Stomach (tissue), 9 donors: ENCODE results near the gene TMIGD2. TPM values are rescaled to one million over a fixed set of nuclear protein-coding genes. Genes with fewer than 3 reads are reported as not detected.

ENCODE experiments used
- DNase-seq, 2 donors: peaks; one replicate each; pipeline versions ENCODE4 v3.0.0 to v3.0.0-alpha.2; 2013 to 2019
- H3K27ac ChIP-seq, 5 donors: fragments of 200-600 bp in 4 of 5; sonication (generic) in 4 of 5; one replicate each; pipeline ENCODE4 v1.5.1; 2013 to 2019; ENCODE audit warnings: mild to moderate bottlenecking in 1 of 5, moderate library complexity in 1 of 5
- H3K27me3 ChIP-seq, 3 donors: fragments of 200-600 bp; sonication (generic); one replicate each; pipeline ENCODE4 v1.5.1; 2017 to 2019; ENCODE audit warnings: mixed run types in 1 of 3
- H3K36me3 ChIP-seq, 4 donors: fragments of 200-600 bp; sonication (generic); 1 replicate in 3 of 4; 2 replicates in 1 of 4; pipeline ENCODE4 v1.5.1; 2016 to 2019
- H3K4me1 ChIP-seq, 4 donors: fragments of 200-600 bp; sonication (generic); one replicate each; pipeline ENCODE4 v1.5.1; 2016 to 2019
- H3K4me3 ChIP-seq, 4 donors: fragments of 200-600 bp; sonication (generic) in 3 of 4; one replicate each; pipeline ENCODE4 v1.5.1; 2016 to 2019; ENCODE audit warnings: mild to moderate bottlenecking in 1 of 4
- H3K9me3 ChIP-seq, 4 donors: fragments of 200-600 bp; sonication (generic); one replicate each; pipeline ENCODE4 v1.5.1; 2016 to 2019
- EP300 ChIP-seq: sonication (generic); formaldehyde crosslinking; IDR thresholded peaks from one replicate; pipeline ENCODE4 v1.6.1; 2017; ENCODE audit warnings: antibody characterized with exemption
- POLR2A ChIP-seq, 4 donors: fragments of 450-650 bp; IDR thresholded peaks; one replicate each; pipeline ENCODE4 v1.6.1; 2016; ENCODE audit warnings: antibody characterized with exemption in 4 of 4, control low read depth in 2 of 4, mild to moderate bottlenecking in 1 of 4, moderate library complexity in 1 of 4
- POLR2AphosphoS5 ChIP-seq, 3 donors: sonication (generic); formaldehyde crosslinking; IDR thresholded peaks; one replicate each; pipeline ENCODE4 v1.6.1; 2016; ENCODE audit warnings: antibody characterized with exemption in 3 of 3
- WGBS, 5 donors: extraction: QIAGEN DNeasy Blood & Tissue Kit in 3 of 5; methylation state at CpG; one replicate each; pipeline versions ENCODE4 v1.1.5 to v1.1.7; 2013 to 2018; 5-methylcytosine and 5-hydroxymethylcytosine counted together
- intact Hi-C: fragments of 100-400 bp; cut with DNase I; formaldehyde crosslinking; loops from one replicate; pipeline ENCODE4 v1.15.1; 2023; ENCODE audit warnings: low total_unique reads
- polyA plus RNA-seq, 3 donors: library from polyadenylated mRNA; stranded (reverse); fragments of 200-250 nt; gene quantifications; one replicate each; pipeline ENCODE4 v1.2.3, GENCODE V29; 2013
- total RNA-seq, 5 donors: library from RNA; depleted of rRNA; stranded (reverse); fragments of >200 nt; gene quantifications; one replicate each; pipeline versions ENCODE4 v1.1.0 to v1.2.3, GENCODE V29; 2014 to 2016
- TF ChIP-seq, protein P1 (sequence below), 7 experiments: fragments of 450-650 bp in 4 of 7; fragments of 200-600 bp in 3 of 7; sonication (generic) in 3 of 7; IDR thresholded peaks; one replicate each; pipeline ENCODE4 v1.5.1; 2016 to 2019; ENCODE audit warnings: antibody characterized with exemption in 7 of 7, control low read depth in 2 of 7, mild to moderate bottlenecking in 1 of 7
- donor health status: healthy with polysubstance abuse.
- donor health status: Bipolar disorder and iron deficiency.
- donor health status: healthy.

The TMIGD2 gene
- total and polyA plus RNA-seq, 8 donors, result 0.55 to 1.1 TPM; not detected in 6

GRCh38 chr19:4323692-4324091 lies 21.5 kb upstream of the TMIGD2 start:
- intact Hi-C loops, result no loop called here

GRCh38 chr19:4322942-4323665 lies 20.9 kb upstream of the TMIGD2 start:
- intact Hi-C loops, result no loop called here
- DNase-seq, result peak; percentile 48 to 86
- 43 to 87% (median 67%) methylated on average over 20 to 37 of the region's 37 CpGs for WGBS, 5 donors
- H3K4me3 ChIP-seq, result no peak overlapping the region
- peaks cover 16 to 18% (median 17%) of the 10 kb centered on the region in 4 donors for H3K4me1 ChIP-seq
- TF ChIP-seq, protein P1, sequence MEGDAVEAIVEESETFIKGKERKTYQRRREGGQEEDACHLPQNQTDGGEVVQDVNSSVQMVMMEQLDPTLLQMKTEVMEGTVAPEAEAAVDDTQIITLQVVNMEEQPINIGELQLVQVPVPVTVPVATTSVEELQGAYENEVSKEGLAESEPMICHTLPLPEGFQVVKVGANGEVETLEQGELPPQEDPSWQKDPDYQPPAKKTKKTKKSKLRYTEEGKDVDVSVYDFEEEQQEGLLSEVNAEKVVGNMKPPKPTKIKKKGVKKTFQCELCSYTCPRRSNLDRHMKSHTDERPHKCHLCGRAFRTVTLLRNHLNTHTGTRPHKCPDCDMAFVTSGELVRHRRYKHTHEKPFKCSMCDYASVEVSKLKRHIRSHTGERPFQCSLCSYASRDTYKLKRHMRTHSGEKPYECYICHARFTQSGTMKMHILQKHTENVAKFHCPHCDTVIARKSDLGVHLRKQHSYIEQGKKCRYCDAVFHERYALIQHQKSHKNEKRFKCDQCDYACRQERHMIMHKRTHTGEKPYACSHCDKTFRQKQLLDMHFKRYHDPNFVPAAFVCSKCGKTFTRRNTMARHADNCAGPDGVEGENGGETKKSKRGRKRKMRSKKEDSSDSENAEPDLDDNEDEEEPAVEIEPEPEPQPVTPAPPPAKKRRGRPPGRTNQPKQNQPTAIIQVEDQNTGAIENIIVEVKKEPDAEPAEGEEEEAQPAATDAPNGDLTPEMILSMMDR (IDR thresholded peaks at IDR 0.05), result no peak
- no peak for TF ChIP-seq POLR2AphosphoS5 (IDR thresholded peaks at IDR 0.05)
- no peak for TF ChIP-seq EP300
- no peak for TF ChIP-seq POLR2A (IDR thresholded peaks at IDR 0.05)
- peaks cover 0 to 23% (median 0%) of the 10 kb centered on the region in 3 donors for H3K27me3 ChIP-seq
- no peaks in the 10 kb centered on the region for H3K36me3 ChIP-seq
- H3K27ac ChIP-seq, result peak overlapping the region in 2 of 5 donors; percentile 34 to 38
- H3K9me3 ChIP-seq, result peaks cover 0 to 11% (median 0%) of the 10 kb centered on the region in 4 donors

More at GRCh38 chr19:4323692-4324091, 21.5 kb upstream of the TMIGD2 start:
- Histone ChIP-seq H3K9me3 (peaks cover 0 to 11% (median 0%) of the 10 kb centered on the region in 4 donors), H3K27ac (peak overlapping the region in 1 of 5 donors; percentile 38), H3K36me3 (no peaks in the 10 kb centered on the region), H3K4me3 (no peak overlapping the region), H3K4me1 (peaks cover 16 to 23% (median 22%) of the 10 kb centered on the region in 4 donors), H3K27me3 (peaks cover 0 to 29% (median 0%) of the 10 kb centered on the region in 3 donors)
- WGBS, 5 donors, result 85 to 94% (median 87%) methylated on average over 8 to 9 of the region's 9 CpGs
- no peak for DNase-seq
- TF ChIP-seq, protein P1 (IDR thresholded peaks at IDR 0.05), result no peak

DNA sequence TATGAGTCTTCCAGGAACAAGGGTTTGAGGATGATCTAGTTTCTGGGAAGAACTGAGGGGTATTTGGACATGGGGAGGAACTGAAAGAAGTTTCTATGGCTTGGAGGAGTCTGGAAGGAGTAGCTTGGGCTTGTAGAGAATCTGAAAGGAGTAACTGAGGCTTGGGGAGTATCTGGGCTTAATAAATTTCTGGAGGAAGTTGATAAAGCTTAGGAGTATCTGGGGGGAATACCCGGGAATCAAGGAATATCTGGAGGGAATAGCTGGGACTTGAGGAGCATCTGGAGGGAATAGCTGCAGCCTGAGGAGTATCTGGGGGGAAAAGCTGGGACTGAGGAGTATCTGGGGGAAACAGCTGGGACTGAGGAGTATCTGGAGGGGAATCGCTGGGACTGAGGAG lies 18.2 kb upstream of the TMIGD2 start:
- no peaks in the 10 kb centered on the region for H3K4me1 ChIP-seq
- whole genome bisulfite sequencing, 5 donors, result 87 to 97% (median 97%) methylated on average over 2 of the region's 2 CpGs

DNA sequence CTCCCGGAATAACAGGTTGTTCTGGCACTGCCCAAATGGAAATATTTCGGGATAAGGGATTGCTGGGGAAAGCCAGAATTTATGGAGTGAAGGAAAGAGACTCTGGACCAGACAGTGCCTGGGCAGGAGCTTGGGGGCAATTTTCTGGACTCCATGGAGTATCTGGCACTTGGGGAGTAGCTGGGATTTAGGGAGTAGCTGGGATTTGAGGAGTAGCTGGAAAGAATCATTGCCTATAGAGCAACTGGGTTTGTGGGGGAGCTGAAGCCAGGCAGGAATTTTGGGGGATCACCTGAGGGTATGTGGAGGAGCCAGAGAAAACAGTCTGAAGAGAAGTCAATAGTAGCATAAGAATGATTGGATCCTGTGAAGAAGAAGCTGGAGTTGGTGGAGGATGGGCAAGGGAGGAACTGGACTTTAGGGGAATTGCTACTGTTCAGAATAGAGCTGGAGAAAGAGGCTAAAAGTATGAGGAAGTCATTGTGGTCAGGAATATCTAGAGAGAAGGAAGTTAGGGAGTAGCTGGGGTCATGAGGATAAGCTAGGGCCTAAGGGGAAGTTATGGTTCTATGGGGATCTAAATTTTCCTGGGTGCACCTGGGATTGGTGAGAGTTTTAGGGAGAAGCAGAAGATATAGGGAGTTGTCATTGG lies 17.0 kb upstream of the TMIGD2 start:
- no peak overlapping the region for H3K27ac ChIP-seq
- no peak overlapping the region for H3K4me3 ChIP-seq
- intact Hi-C loops, result no loop called here
- peaks cover 0 to 11% (median 0%) of the 10 kb centered on the region in 4 donors for H3K9me3 ChIP-seq
- TF ChIP-seq POLR2AphosphoS5 (IDR thresholded peaks at IDR 0.05) (no peak), EP300 (no peak), POLR2A (IDR thresholded peaks at IDR 0.05) (no peak)
- TF ChIP-seq, protein P1 (IDR thresholded peaks at IDR 0.05), result no peak
- H3K36me3 ChIP-seq, result no peaks in the 10 kb centered on the region
- 92 to 97% (median 94%) methylated on average over 2 of the region's 2 CpGs for WGBS, 5 donors
- no peak for DNase-seq
- H3K4me1 ChIP-seq, result peaks cover 0 to 2% (median 0%) of the 10 kb centered on the region in 4 donors
- peaks cover 0 to 8% (median 0%) of the 10 kb centered on the region in 3 donors for H3K27me3 ChIP-seq

More for the DNA sequence above, 18.2 kb upstream of the TMIGD2 start:
- intact Hi-C loops, result no loop called here
- Histone ChIP-seq H3K4me3 (no peak overlapping the region), H3K36me3 (no peaks in the 10 kb centered on the region), H3K9me3 (peaks cover 0 to 11% (median 0%) of the 10 kb centered on the region in 4 donors), H3K27ac (no peak overlapping the region), H3K27me3 (peaks cover 0 to 8% (median 0%) of the 10 kb centered on the region in 3 donors)
- TF ChIP-seq POLR2AphosphoS5 (IDR thresholded peaks at IDR 0.05), result no peak
- no peak for TF ChIP-seq EP300
- TF ChIP-seq, protein P1 (IDR thresholded peaks at IDR 0.05), result no peak
- TF ChIP-seq POLR2A (IDR thresholded peaks at IDR 0.05), result no peak
- DNase-seq, result no peak
